Smooth muscle cell (in vitro differentiated cells): ENCODE data around the gene FNTB. TPM values are rescaled to one million over a fixed set of nuclear protein-coding genes. Genes with fewer than 3 reads are reported as not detected.

ENCODE experiments used
- DNase-seq: peaks from one replicate; lab custom pipeline; 2025; ENCODE audit not compliant: unreplicated experiment; lab: John Stamatoyannopoulos, UW
- H2AFZ ChIP-seq: fragments of 200-600 bp; sonication (generic); 2 replicates; pipeline ENCODE4 v1.6.0; 2016; ENCODE audit warnings: antibody characterized with exemption, low read depth, mild to moderate bottlenecking
- H3F3A ChIP-seq: fragments of 200-600 bp; sonication (generic); 2 replicates; pipeline ENCODE4 v1.6.0; 2017; ENCODE audit warnings: antibody characterized with exemption, low read depth
- H3K27ac ChIP-seq: fragments of 200-600 bp; sonication (generic); 2 replicates; pipeline ENCODE4 v1.5.1; 2016; ENCODE audit warnings: low read depth, mild to moderate bottlenecking
- H3K27me3 ChIP-seq: fragments of 200-600 bp; sonication (generic); 2 replicates; pipeline ENCODE4 v1.6.1; 2016; ENCODE audit warnings: low read depth, mild to moderate bottlenecking
- H3K36me3 ChIP-seq: fragments of 200-600 bp; sonication (generic); 2 replicates; pipeline ENCODE4 v1.5.1; 2016; ENCODE audit warnings: low read depth
- H3K4me1 ChIP-seq: fragments of 200-600 bp; sonication (generic); 2 replicates; pipeline ENCODE4 v1.5.1; 2016; ENCODE audit warnings: low read depth
- H3K4me2 ChIP-seq: fragments of 200-600 bp; sonication (generic); 2 replicates; pipeline ENCODE4 v1.6.0; 2016; ENCODE audit warnings: mild to moderate bottlenecking
- H3K4me3 ChIP-seq: fragments of 200-600 bp; sonication (generic); 2 replicates; pipeline ENCODE4 v1.5.1; 2016; ENCODE audit warnings: mild to moderate bottlenecking
- H3K79me2 ChIP-seq: fragments of 200-600 bp; sonication (generic); 2 replicates; pipeline ENCODE4 v1.6.0; 2016; ENCODE audit warnings: low read depth, mild to moderate bottlenecking
- H3K9ac ChIP-seq: fragments of 200-600 bp; sonication (generic); 2 replicates; pipeline ENCODE4 v1.6.0; 2016; ENCODE audit warnings: low read depth
- H3K9me3 ChIP-seq: fragments of 200-600 bp; sonication (generic); replicated peaks from 2 replicates; pipeline ENCODE4 v1.5.1; 2016; ENCODE audit warnings: low read depth
- H4K20me1 ChIP-seq: fragments of 200-600 bp; sonication (generic); 2 replicates; pipeline ENCODE4 v1.6.0; 2016; ENCODE audit warnings: low read depth
- CTCF ChIP-seq: fragments of 200-600 bp; sonication (generic); IDR thresholded peaks from 2 replicates; pipeline ENCODE4 v1.5.1; 2017; ENCODE audit warnings: borderline replicate concordance, mild to moderate bottlenecking, antibody characterized with exemption; ENCODE audit not compliant: insufficient read depth, poor library complexity, severe bottlenecking
- WGBS: methylation state at CpG from one replicate; pipeline ENCODE4 v1.1.7; 2016; ENCODE audit warnings: low lambda C conversion rate; 5-methylcytosine and 5-hydroxymethylcytosine counted together
- polyA plus RNA-seq: library from polyadenylated mRNA; unstranded; fragments of >200 nt; fragmentation: Nextera tagmentation; extraction: Ambion mirVana; gene quantifications from 2 replicates; pipeline ENCODE4 v1.2.1, GENCODE V29; 2016
- total RNA-seq: library from RNA; depleted of rRNA; stranded (reverse); fragments of >200 nt; gene quantifications from 2 replicates; pipeline ENCODE4 v1.2.3, GENCODE V29; 2014

Gene FNTB
- total and polyA plus RNA-seq, 2 experiments from 2014 or later: 9.3 to 16.3 TPM

GRCh38 chr14:65100922-65101541 lies 114.3 kb downstream of the FNTB start:
- Histone ChIP-seq H3F3A (peaks cover 16% of the 10 kb centered on the region), H3K79me2 (peaks cover 44% of the 10 kb centered on the region), H3K4me1 (peaks cover 4% of the 10 kb centered on the region), H3K9ac (peak overlapping the region; percentile 91), H3K36me3 (peaks cover 6% of the 10 kb centered on the region), H3K27ac (no peak overlapping the region), H3K27me3 (no peaks in the 10 kb centered on the region), H3K4me3 (peak overlapping the region; percentile 93), H4K20me1 (peaks cover 30% of the 10 kb centered on the region), H2AFZ (no peak overlapping the region), H3K4me2 (peak overlapping the region; percentile 99), H3K9me3 (no peaks in the 10 kb centered on the region)
- DNase-seq: no peak
- WGBS: 49% methylated on average over 6 of the region's 6 CpGs
- no peak for TF ChIP-seq CTCF

- H3K27ac ChIP-seq: peak overlapping the region; percentile 79
- no peak for DNase-seq
- H4K20me1 ChIP-seq: peaks cover 22% of the 10 kb centered on the region
- H3K4me1 ChIP-seq: peaks cover 4% of the 10 kb centered on the region
- peaks cover 15% of the 10 kb centered on the region for H3F3A ChIP-seq
- H3K9me3 ChIP-seq: no peaks in the 10 kb centered on the region
- H3K79me2 ChIP-seq: peaks cover 44% of the 10 kb centered on the region
- 5% methylated on average over 22 of the region's 66 CpGs for WGBS
- peak overlapping the region; percentile 91 for H2AFZ ChIP-seq
- H3K4me2 ChIP-seq: peak overlapping the region; percentile 99
- no peak for TF ChIP-seq CTCF
- peak overlapping the region; percentile 93 for H3K4me3 ChIP-seq
- peak overlapping the region; percentile 91 for H3K9ac ChIP-seq
- H3K27me3 ChIP-seq: no peaks in the 10 kb centered on the region
- peaks cover 6% of the 10 kb centered on the region for H3K36me3 ChIP-seq
These were observed 115.1 kb downstream of the FNTB start for GRCh38 chr14:65101631-65102440.

- Histone ChIP-seq H3K27ac (peak within 1 kb of the TSS; percentile 79), H4K20me1 (peaks cover 15% of the 10 kb centered on the region), H3K79me2 (peaks cover 39% of the 10 kb centered on the region), H3F3A (peaks cover 9% of the 10 kb centered on the region), H3K4me2 (peak within 1 kb of the TSS; percentile 99), H3K27me3 (no peaks in the 10 kb centered on the region), H3K9me3 (no peaks in the 10 kb centered on the region), H3K4me1 (peaks cover 4% of the 10 kb centered on the region), H3K9ac (peak within 1 kb of the TSS; percentile 91), H3K36me3 (peaks cover 6% of the 10 kb centered on the region), H2AFZ (peak within 1 kb of the TSS; percentile 96), H3K4me3 (peak within 1 kb of the TSS; percentile 93)
- peak; percentile 93 for DNase-seq
- TF ChIP-seq CTCF: no peak
- under 1% methylated on average over 60 of the region's 61 CpGs for WGBS
These were observed 115.9 kb downstream of the FNTB start, which contains the start of gene MAX for GRCh38 chr14:65102441-65103149. Gene MAX, minus strand, starts transcription at chr14:65102517. Its CDS starts 178 bp downstream, at chr14:65102339.
